COLO829 (cell line): Measurements from ENCODE around the gene ZFP69B.

Experiments
- DNase-seq: peaks from one replicate; pipeline ENCODE4 v3.0.0; 2012; ENCODE audit warnings: low spot score

The ZFP69B gene

GRCh38 chr1:40449684-40450494 is at the start of gene ZFP69B:
Gene ZFP69B, plus strand, starts transcription at chr1:40450476. Its CDS starts 486 bp downstream, at chr1:40450962.
- peak; percentile 81 for DNase-seq

GRCh38 chr1:40401473-40402201 is 48.6 kb upstream of the ZFP69B start:
- DNase-seq: no peak

- peak; percentile 21 for DNase-seq
Observed at GRCh38 chr1:40404670-40405462, 45.4 kb upstream of the ZFP69B start.

GRCh38 chr1:40405812-40406211 is 44.5 kb upstream of the ZFP69B start:
- DNase-seq: no peak

DNA sequence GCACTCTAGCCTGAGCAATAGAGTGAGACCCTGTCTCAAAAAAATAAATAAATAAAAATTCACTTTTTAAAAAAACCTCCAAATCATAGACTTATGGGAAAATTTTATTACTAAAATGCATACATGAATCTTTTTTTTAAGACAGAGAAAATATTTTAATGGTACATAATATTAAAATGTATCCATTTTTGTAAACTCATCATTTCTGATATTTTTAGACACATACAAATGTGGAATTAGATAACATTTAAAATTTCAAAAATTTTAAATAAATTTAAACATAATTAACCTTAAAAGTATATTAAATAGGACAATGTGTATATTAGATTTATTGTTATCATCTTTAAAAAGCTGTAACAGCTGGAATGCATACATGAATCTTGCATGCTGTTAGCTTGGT is 42.8 kb upstream of the ZFP69B start:
- DNase-seq: no peak

GRCh38 chr1:40409467-40409866 is 40.8 kb upstream of the ZFP69B start:
- no peak for DNase-seq

GRCh38 chr1:40411294-40411693 is 39.0 kb upstream of the ZFP69B start:
- DNase-seq: peak; percentile 90

DNA sequence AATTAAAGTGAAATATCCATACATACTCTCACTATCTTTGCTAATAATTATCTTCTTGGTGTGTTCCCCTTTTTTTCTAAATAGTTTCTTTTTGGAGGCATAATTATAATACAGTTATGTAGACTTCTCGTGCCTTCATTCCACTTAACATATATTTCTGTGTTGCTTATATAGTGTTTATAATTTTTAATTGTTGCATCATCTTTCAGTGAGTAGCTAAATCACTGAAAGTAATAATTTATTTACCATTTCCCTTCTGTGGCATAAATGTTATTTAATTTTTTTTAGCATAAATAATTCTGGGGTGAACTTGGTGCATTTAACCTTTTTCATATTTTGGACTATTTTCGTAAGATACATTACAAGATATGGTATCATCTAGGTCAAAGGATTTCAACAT is 38.4 kb upstream of the ZFP69B start:
- no peak for DNase-seq

DNA sequence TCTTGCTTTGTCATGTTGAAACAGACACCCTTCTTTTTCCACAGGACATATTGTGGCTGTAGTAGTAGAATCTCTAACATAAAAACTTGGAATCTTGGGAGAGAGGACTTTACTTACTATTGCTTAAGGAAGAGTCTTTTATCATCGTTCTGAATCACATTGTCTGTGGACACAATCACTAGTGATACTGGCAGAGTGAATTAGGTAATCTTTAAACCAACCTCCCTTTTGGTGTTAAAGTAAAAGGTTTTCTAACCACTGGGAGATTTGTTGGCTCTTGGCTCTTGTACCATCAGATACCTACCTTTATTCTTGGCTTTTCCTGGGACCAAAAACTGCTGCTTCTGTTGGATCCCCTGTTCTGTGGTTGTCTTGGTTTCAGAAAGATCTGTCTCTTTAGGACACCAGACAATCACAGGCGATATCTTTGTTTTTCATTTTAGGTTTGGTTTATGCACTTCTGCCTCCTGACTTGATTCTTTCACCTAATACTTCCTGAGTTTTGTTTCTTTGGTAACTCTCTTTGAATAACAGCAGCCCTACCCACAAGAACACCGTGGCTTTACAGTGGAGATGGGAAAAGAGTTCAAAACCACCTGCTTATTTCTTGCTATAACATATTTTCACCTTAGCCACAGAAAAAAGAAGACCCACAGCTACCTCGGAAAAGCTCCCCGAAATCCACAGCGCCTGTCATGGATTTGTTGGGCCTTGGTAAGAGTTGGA is 36.6 kb upstream of the ZFP69B start:
- no peak for DNase-seq

DNA sequence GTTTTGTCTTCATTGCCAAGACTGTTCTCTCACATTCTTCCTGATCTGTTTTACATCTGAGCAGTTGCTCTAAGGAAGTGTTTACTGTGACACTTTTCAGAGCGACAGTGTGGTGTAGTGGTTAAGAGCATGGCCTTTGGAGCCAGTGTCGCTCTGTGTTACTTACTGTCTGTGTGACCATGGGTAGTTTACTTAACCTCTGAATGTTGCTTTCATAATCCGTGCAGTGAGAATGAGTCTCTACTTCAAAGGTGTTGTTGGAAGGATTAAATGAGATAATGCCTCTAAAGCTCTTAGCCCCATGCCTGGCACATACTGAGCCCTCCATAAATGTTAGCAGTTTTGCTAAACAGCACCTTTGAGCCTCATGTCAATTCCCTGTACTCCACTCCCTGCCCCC is 35.9 kb upstream of the ZFP69B start:
- DNase-seq: no peak

DNA sequence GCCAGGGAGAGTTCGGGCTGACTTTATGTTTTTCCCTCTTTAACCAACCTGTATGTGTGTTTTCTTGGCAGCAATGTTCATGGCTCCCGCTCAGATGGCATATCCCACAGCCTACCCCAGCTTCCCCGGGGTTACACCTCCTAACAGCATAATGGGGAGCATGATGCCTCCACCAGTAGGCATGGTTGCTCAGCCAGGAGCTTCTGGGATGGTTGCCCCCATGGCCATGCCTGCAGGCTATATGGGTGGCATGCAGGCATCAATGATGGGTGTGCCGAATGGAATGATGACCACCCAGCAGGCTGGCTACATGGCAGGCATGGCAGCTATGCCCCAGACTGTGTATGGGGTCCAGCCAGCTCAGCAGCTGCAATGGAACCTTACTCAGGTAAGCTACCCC is 33.6 kb upstream of the ZFP69B start:
- no peak for DNase-seq

GRCh38 chr1:40421431-40422384 is 28.6 kb upstream of the ZFP69B start:
- DNase-seq: peak; percentile 35

- DNase-seq: no peak
Observed at GRCh38 chr1:40422630-40423263, 27.5 kb upstream of the ZFP69B start.

DNA sequence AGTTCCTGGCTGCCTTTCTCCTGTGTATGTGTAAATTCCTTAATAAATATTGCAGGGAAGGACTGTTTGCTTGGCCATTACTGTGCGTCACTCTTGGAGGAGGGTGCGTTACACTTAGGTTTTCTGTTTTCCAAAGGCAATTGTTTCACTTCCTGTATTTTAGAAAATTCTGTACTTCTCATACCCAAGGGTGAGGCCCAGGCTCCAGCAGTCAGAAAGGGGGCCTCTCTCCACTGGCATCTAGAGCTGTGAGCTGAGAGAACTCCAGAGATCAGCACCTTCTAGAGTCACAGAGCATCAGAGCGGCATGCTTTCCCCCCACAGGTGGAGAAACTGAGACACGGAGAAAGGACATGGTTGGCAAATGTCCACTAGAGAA is 27.0 kb upstream of the ZFP69B start:
- no peak for DNase-seq

DNA sequence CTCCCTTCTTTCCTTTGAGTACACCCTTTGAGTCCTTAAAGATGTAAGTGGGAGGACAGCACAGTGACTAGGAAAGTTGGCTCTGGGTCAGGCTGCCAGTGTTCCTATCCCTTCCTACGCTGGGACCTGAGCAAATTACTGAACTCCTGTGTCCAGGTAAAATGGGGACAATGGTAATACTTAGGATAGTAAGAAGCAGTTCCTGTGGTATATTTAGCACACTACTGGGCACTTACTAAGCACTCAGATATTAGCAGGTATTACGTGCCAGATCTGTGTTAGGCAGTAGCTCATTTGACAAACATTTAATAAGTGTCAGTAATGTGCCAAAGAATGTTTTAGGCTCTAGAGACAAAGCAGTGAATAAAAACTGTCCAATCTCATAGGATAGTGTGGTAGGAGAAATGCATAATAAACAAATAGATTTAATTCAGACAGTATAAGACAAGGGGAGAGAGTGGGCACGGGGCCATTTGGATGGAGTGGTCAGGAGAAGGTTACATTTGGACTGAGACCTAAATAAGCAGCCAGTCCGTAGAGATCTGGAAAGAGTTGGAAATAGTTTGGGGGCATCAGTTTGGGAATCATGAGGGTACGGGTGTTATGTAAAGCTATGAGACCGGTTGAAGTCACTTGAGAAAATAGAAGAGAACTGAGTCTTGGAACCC is 26.2 kb upstream of the ZFP69B start:
- DNase-seq: no peak

- no peak for DNase-seq
Observed at GRCh38 chr1:40425198-40425597, 25.1 kb upstream of the ZFP69B start.

DNA sequence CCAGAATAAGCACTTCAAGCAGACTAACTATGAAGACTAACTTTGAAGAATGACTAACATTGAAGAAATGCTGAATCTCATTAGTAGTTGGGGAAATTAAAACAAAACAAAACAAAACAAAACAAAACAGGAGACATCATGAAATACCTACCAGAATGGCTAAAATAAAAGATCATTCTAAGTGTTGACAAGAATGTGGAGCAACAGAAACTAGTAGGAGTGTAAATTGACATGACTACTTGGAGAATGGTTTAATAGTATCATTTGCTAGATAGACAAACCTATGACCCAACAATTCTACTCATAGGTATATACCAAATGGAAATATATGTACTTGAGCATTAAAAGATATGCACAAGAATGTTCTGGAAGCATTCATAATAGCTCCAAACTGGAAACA is 18.9 kb upstream of the ZFP69B start:
- DNase-seq: no peak

- no peak for DNase-seq
Observed at GRCh38 chr1:40432644-40433390, 17.5 kb upstream of the ZFP69B start.

DNA sequence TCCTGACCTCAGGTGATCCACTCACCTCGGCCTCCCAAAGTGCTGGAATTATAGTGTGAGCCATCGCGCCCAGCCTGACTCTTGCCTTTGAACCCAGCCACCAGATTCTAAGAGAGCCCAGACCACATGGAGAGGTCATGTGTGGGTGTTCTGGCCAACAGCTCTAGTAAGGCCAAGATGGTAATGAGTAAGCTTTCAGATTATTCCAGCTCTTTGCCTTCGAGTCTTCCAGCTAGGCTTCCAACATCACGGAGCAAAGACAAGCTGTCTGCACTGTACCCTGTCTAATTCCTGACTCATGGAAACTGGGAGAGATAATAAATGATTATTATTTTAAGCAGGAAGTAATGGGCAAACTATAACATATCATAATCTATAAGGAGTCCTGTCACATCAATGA is 14.8 kb upstream of the ZFP69B start:
- no peak for DNase-seq
